ENCODE results near the gene RAB3GAP2.

RAB3GAP2 gene

GRCh38 chr1:220235462-220235861 lies 36.8 kb downstream of the RAB3GAP2 start:
- H3K4me3 ChIP-seq (ENCODE audit: low read depth, low read length): no peak overlapping the region
- TF ChIP-seq CTCF (IDR thresholded peaks at IDR 0.05; ENCODE audit: low read depth, low read length): no peak

- H3K4me3 ChIP-seq (ENCODE audit: low read depth, low read length): no peak overlapping the region
- no peak for TF ChIP-seq CTCF (IDR thresholded peaks at IDR 0.05; ENCODE audit: low read depth, low read length)
These were observed 38.3 kb downstream of the RAB3GAP2 start for GRCh38 chr1:220233927-220234326.

GRCh38 chr1:220229771-220230170 lies 42.5 kb downstream of the RAB3GAP2 start:
- H3K4me3 ChIP-seq (ENCODE audit: low read depth, low read length): no peak overlapping the region
- TF ChIP-seq CTCF (IDR thresholded peaks at IDR 0.05; ENCODE audit: low read depth, low read length): no peak

- H3K4me3 ChIP-seq (ENCODE audit: low read depth, low read length): no peak overlapping the region
- TF ChIP-seq CTCF (IDR thresholded peaks at IDR 0.05; ENCODE audit: low read depth, low read length): no peak
These were observed 44.9 kb downstream of the RAB3GAP2 start for GRCh38 chr1:220227393-220227792.

- no peak overlapping the region for H3K4me3 ChIP-seq (ENCODE audit: low read depth, low read length)
- no peak for TF ChIP-seq CTCF (IDR thresholded peaks at IDR 0.05; ENCODE audit: low read depth, low read length)
These were observed 45.5 kb downstream of the RAB3GAP2 start for GRCh38 chr1:220226752-220227151.

- H3K4me3 ChIP-seq (ENCODE audit: low read depth, low read length): no peak overlapping the region
- TF ChIP-seq CTCF (IDR thresholded peaks at IDR 0.05; ENCODE audit: low read depth, low read length): no peak
These were observed 46.3 kb downstream of the RAB3GAP2 start for GRCh38 chr1:220225957-220226356.

- no peak overlapping the region for H3K4me3 ChIP-seq (ENCODE audit: low read depth, low read length)
- TF ChIP-seq CTCF (IDR thresholded peaks at IDR 0.05; ENCODE audit: low read depth, low read length): no peak
These were observed 47.6 kb downstream of the RAB3GAP2 start for GRCh38 chr1:220224611-220225124.

Data from WI38 (cell line).